C4-2B (cell line): ENCODE results near the gene PRKCE.

Experiments
- CTCF ChIP-seq: fragments of 450-650 bp; conservative IDR thresholded peaks from 2 replicates; pipeline ENCODE4 v1.5.1; 2017; ENCODE audit warnings: mild to moderate bottlenecking
- ZFX ChIP-seq: fragments of 450-650 bp; IDR thresholded peaks from 2 replicates; pipeline ENCODE4 v1.6.1; 2017

GRCh38 chr2:45768208-45768607 is 116.7 kb downstream of the PRKCE start:
- TF ChIP-seq CTCF = no peak
- no peak for TF ChIP-seq ZFX
